ENCODE data around the gene DCP1B.
"Not testable (repeated sequence)": the region's sequence is repeated elsewhere in the genome, so short reads cannot be mapped to it uniquely, and the experiment has no call there.

The DCP1B gene

GRCh38 chr12:1972856-1973317, 31.4 kb downstream of the DCP1B start:
- Mint-ChIP-seq H3K27me3 (no peaks in the 10 kb centered on the region), H3K4me1 (no peaks in the 10 kb centered on the region), H3K9me3 (no peaks in the 10 kb centered on the region), H3K27ac (no peak overlapping the region), H3K4me3 (no peak overlapping the region), H3K36me3 (peaks cover 0 to 4% of the 10 kb centered on the region in 2 donors)
- DNase-seq (no peak), ATAC-seq (replicated peaks) (no peak)

- no peaks in the 10 kb centered on the region for H3K4me1 Mint-ChIP-seq
- DNase-seq, result no peak
These were observed 32.0 kb downstream of the DCP1B start for GRCh38 chr12:1972260-1972659.

GRCh38 chr12:1970331-1970900, 33.8 kb downstream of the DCP1B start:
- H3K9me3 Mint-ChIP-seq, result no peaks in the 10 kb centered on the region
- no peaks in the 10 kb centered on the region for H3K27me3 Mint-ChIP-seq
- no peak for ATAC-seq (replicated peaks)
- peaks cover 9 to 18% of the 10 kb centered on the region in 2 donors for H3K36me3 Mint-ChIP-seq
- no peak overlapping the region for H3K27ac Mint-ChIP-seq
- H3K4me3 Mint-ChIP-seq, result no peak overlapping the region
- no peak for DNase-seq
- H3K4me1 Mint-ChIP-seq, result no peaks in the 10 kb centered on the region

More at GRCh38 chr12:1972260-1972659, 32.0 kb downstream of the DCP1B start:
- H3K4me3 Mint-ChIP-seq, result no peak overlapping the region
- peaks cover 0 to 4% of the 10 kb centered on the region in 2 donors for H3K36me3 Mint-ChIP-seq
- ATAC-seq (replicated peaks), result no peak
- no peaks in the 10 kb centered on the region for H3K27me3 Mint-ChIP-seq
- no peak overlapping the region for H3K27ac Mint-ChIP-seq
- no peaks in the 10 kb centered on the region for H3K9me3 Mint-ChIP-seq

- Mint-ChIP-seq H3K36me3 (peaks cover 20 to 26% of the 10 kb centered on the region in 2 donors), H3K27me3 (no peaks in the 10 kb centered on the region), H3K4me3 (no peak overlapping the region), H3K9me3 (no peaks in the 10 kb centered on the region), H3K27ac (no peak overlapping the region), H3K4me1 (no peaks in the 10 kb centered on the region)
- ATAC-seq (replicated peaks), result no peak
- no peak for DNase-seq
These were observed 37.6 kb downstream of the DCP1B start for GRCh38 chr12:1966561-1967226.

- Mint-ChIP-seq H3K27ac (no peak overlapping the region), H3K9me3 (no peaks in the 10 kb centered on the region), H3K27me3 (no peaks in the 10 kb centered on the region), H3K4me1 (no peaks in the 10 kb centered on the region), H3K36me3 (peaks cover 27 to 34% of the 10 kb centered on the region in 2 donors), H3K4me3 (no peak overlapping the region)
- ATAC-seq (replicated peaks) (no peak), DNase-seq (no peak)
These were observed 38.3 kb downstream of the DCP1B start for GRCh38 chr12:1965916-1966315.

GRCh38 chr12:1962051-1963020, 41.9 kb downstream of the DCP1B start:
- Mint-ChIP-seq H3K36me3 (peaks cover 40 to 53% of the 10 kb centered on the region in 2 donors), H3K4me3 (no peak overlapping the region), H3K27ac (peak overlapping the region; percentile 20), H3K9me3 (peaks cover 0 to 2% of the 10 kb centered on the region in 2 donors), H3K27me3 (no peaks in the 10 kb centered on the region), H3K4me1 (no peaks in the 10 kb centered on the region)
- DNase-seq, result no peak
- no peak for ATAC-seq (replicated peaks)

GRCh38 chr12:1956716-1957115, 47.5 kb downstream of the DCP1B start:
- Mint-ChIP-seq H3K27me3 (no peaks in the 10 kb centered on the region), H3K4me3 (no peak overlapping the region), H3K4me1 (no peaks in the 10 kb centered on the region), H3K9me3 (peaks cover 0 to 2% of the 10 kb centered on the region in 2 donors), H3K27ac (no peak overlapping the region), H3K36me3 (peaks cover 36 to 43% of the 10 kb centered on the region in 2 donors)
- no peak for ATAC-seq (replicated peaks)
- no peak for DNase-seq

GRCh38 chr12:1949771-1950470, 54.3 kb downstream of the DCP1B start:
- no peaks in the 10 kb centered on the region for H3K27me3 Mint-ChIP-seq
- H3K9me3 Mint-ChIP-seq, result peaks cover 0 to 1% of the 10 kb centered on the region in 2 donors
- ATAC-seq (replicated peaks) (no peak), DNase-seq (no peak)
- H3K36me3 Mint-ChIP-seq, result peaks cover 51 to 59% of the 10 kb centered on the region in 2 donors
- H3K27ac Mint-ChIP-seq, result no peak overlapping the region
- no peaks in the 10 kb centered on the region for H3K4me1 Mint-ChIP-seq
- no peak overlapping the region for H3K4me3 Mint-ChIP-seq

GRCh38 chr12:1948883-1949282, 55.4 kb downstream of the DCP1B start:
- DNase-seq, result no peak
- peaks cover 50 to 70% of the 10 kb centered on the region in 2 donors for H3K36me3 Mint-ChIP-seq
- ATAC-seq (replicated peaks), result no peak
- H3K4me1 Mint-ChIP-seq, result no peaks in the 10 kb centered on the region
- no peak overlapping the region for H3K27ac Mint-ChIP-seq
- no peaks in the 10 kb centered on the region for H3K27me3 Mint-ChIP-seq
- H3K9me3 Mint-ChIP-seq, result peaks cover 0 to 1% of the 10 kb centered on the region in 2 donors
- no peak overlapping the region for H3K4me3 Mint-ChIP-seq

GRCh38 chr12:1947081-1947480, 57.2 kb downstream of the DCP1B start:
- Mint-ChIP-seq H3K4me3 (no peak overlapping the region), H3K4me1 (no peaks in the 10 kb centered on the region), H3K9me3 (peaks cover 0 to 1% of the 10 kb centered on the region in 2 donors), H3K36me3 (peaks cover 38 to 75% of the 10 kb centered on the region in 2 donors), H3K27me3 (no peaks in the 10 kb centered on the region), H3K27ac (no peak overlapping the region)
- ATAC-seq (replicated peaks) (no peak), DNase-seq (no peak)

GRCh38 chr12:1946296-1946695, 58.0 kb downstream of the DCP1B start:
- H3K4me3 Mint-ChIP-seq, result no peak overlapping the region
- ATAC-seq (replicated peaks) (no peak), DNase-seq (no peak)
- H3K4me1 Mint-ChIP-seq, result no peaks in the 10 kb centered on the region
- H3K27me3 Mint-ChIP-seq, result no peaks in the 10 kb centered on the region
- H3K27ac Mint-ChIP-seq, result no peak overlapping the region
- H3K36me3 Mint-ChIP-seq, result peaks cover 38 to 76% of the 10 kb centered on the region in 2 donors
- H3K9me3 Mint-ChIP-seq, result peaks cover 0 to 1% of the 10 kb centered on the region in 2 donors

- H3K9me3 Mint-ChIP-seq; H3K4me3 Mint-ChIP-seq; ATAC-seq (replicated peaks); H3K27ac Mint-ChIP-seq; DNase-seq; H3K4me1 Mint-ChIP-seq; H3K27me3 Mint-ChIP-seq: not testable (repeated sequence)
- H3K36me3 Mint-ChIP-seq, result peaks cover 44 to 77% of the 10 kb centered on the region in 2 donors
These were observed 58.8 kb downstream of the DCP1B start for GRCh38 chr12:1945502-1945901.

GRCh38 chr12:1939801-1940607, 64.3 kb downstream of the DCP1B start:
- Mint-ChIP-seq H3K4me3 (no peak overlapping the region), H3K9me3 (no peaks in the 10 kb centered on the region), H3K36me3 (peaks cover 16 to 47% of the 10 kb centered on the region in 2 donors), H3K4me1 (peaks cover 0 to 8% of the 10 kb centered on the region in 2 donors), H3K27ac (no peak overlapping the region), H3K27me3 (no peaks in the 10 kb centered on the region)
- peak; percentile 67 for DNase-seq
- peak; percentile 95 to 96 for ATAC-seq (replicated peaks)
